Natural killer cell (primary cell): ENCODE data around the gene CYP4V2. TPM values are rescaled to one million over a fixed set of nuclear protein-coding genes. Genes with fewer than 3 reads are reported as not detected.

Source experiments
- ATAC-seq, 3 donors: fragments of 150-1000 bp in 2 of 3; fragments of 200-7000 bp in 1 of 3; cut with Tn5 transposase; 1 replicate in 1 of 3; 2 replicates in 2 of 3; pipeline ENCODE4 v1.10.0; 2021; ENCODE audit warnings: mild to moderate bottlenecking in 2 of 3, moderate library complexity in 2 of 3
- DNase-seq, 2 donors: peaks; one replicate each; pipeline versions ENCODE4 v3.0.0 to v3.0.0-alpha.2; 2013 to 2021; ENCODE audit warnings: mixed read lengths in 1 of 2
- H3K27ac ChIP-seq: one replicate; pipeline ENCODE4 v1.5.1; 2013; ENCODE audit warnings: mild to moderate bottlenecking, low read length
- H3K27me3 ChIP-seq: one replicate; pipeline ENCODE4 v1.6.1; 2013; ENCODE audit warnings: low read length; ENCODE audit not compliant: control insufficient read depth, insufficient read depth
- H3K36me3 ChIP-seq: one replicate; pipeline ENCODE4 v1.6.1; 2013; ENCODE audit warnings: low read length; ENCODE audit not compliant: control insufficient read depth, insufficient read depth
- H3K4me1 ChIP-seq: one replicate; pipeline ENCODE4 v1.6.1; 2013; ENCODE audit warnings: low read length; ENCODE audit not compliant: control insufficient read depth, insufficient read depth
- H3K4me3 ChIP-seq: one replicate; pipeline ENCODE4 v1.5.1; 2013; ENCODE audit warnings: low read length
- H3K9me3 ChIP-seq: one replicate; pipeline ENCODE4 v1.6.1; 2013; ENCODE audit warnings: low read length; ENCODE audit not compliant: control insufficient read depth, insufficient read depth
- H3K27ac Mint-ChIP-seq, 2 donors: one replicate each; pipeline ENCODE4 v1.8.0; 2022; ENCODE audit warnings: mild to moderate bottlenecking in 2 of 2, mixed read lengths in 2 of 2, moderate library complexity in 1 of 2
- H3K27me3 Mint-ChIP-seq, 2 donors: one replicate each; pipeline ENCODE4 v1.8.0; 2022; ENCODE audit warnings: low read depth in 2 of 2, mixed read lengths in 2 of 2
- H3K36me3 Mint-ChIP-seq: one replicate; pipeline ENCODE4 v1.8.0; 2022; ENCODE audit warnings: mixed read lengths
- H3K4me1 Mint-ChIP-seq, 2 donors: one replicate each; pipeline ENCODE4 v1.8.0; 2022; ENCODE audit warnings: mixed read lengths in 2 of 2
- H3K4me3 Mint-ChIP-seq: one replicate; pipeline ENCODE4 v1.8.0; 2022; ENCODE audit warnings: mild to moderate bottlenecking, moderate library complexity, mixed read lengths
- H3K9me3 Mint-ChIP-seq, 2 donors: one replicate each; pipeline ENCODE4 v1.8.0; 2022; ENCODE audit warnings: mixed read lengths in 2 of 2
- CTCF ChIP-seq: fragments of 200-600 bp; IDR thresholded peaks from one replicate; pipeline ENCODE4 v1.8.0; 2022; ENCODE audit warnings: antibody characterized with exemption
- WGBS: methylation state at CpG from one replicate; pipeline ENCODE4 v1.1.7; 2013; ENCODE audit warnings: missing lambda C conversion rate; ENCODE audit not compliant: insufficient coverage; 5-methylcytosine and 5-hydroxymethylcytosine counted together
- intact Hi-C: fragments of 100-400 bp; cut with micrococcal nuclease; formaldehyde crosslinking; loops from one replicate; pipeline ENCODE4 v1.14.2; 2022
- total RNA-seq, 4 donors: library from RNA; stranded (reverse); fragments of 120-200 nt in 1 of 4; gene quantifications; one replicate each; pipeline versions ENCODE4 v1.2.3 to v1.2.4, GENCODE V29; 2013 to 2022

The CYP4V2 gene
- total RNA-seq, 3 donors from 2014 or later (not counting 1 experiment from before 2014, with no cell fraction given) = 27.9 to 32.5 (median 31.7) TPM

- no peaks in the 10 kb centered on the region for H3K27me3 ChIP-seq
- TF ChIP-seq CTCF = no peak
- under 1% methylated on average over 34 of the region's 34 CpGs for WGBS
- Mint-ChIP-seq H3K27ac (peak overlapping the region; percentile 90 to 93), H3K27me3 (peaks cover 2 to 3% of the 10 kb centered on the region in 2 donors), H3K36me3 (no peaks in the 10 kb centered on the region), H3K4me3 (peak overlapping the region; percentile 86), H3K9me3 (no peaks in the 10 kb centered on the region), H3K4me1 (peaks cover 33 to 34% of the 10 kb centered on the region in 2 donors)
- DNase-seq (peak; percentile 45 to 74), ATAC-seq (peak; percentile 27 to 42 (median 34))
- no peaks in the 10 kb centered on the region for H3K9me3 ChIP-seq
- peak overlapping the region; percentile 97 for H3K4me3 ChIP-seq
- peak overlapping the region; percentile 95 for H3K27ac ChIP-seq
- peaks cover 17% of the 10 kb centered on the region for H3K4me1 ChIP-seq
- intact Hi-C loops = loop anchor here (5.0 kb wide), 1 partner anchor 123 kb away; the partner anchor contains the start of gene TLR3
- no peaks in the 10 kb centered on the region for H3K36me3 ChIP-seq
Observed at GRCh38 chr4:186190581-186191199, 677 bp upstream of the CYP4V2 start.

- H3K4me1 Mint-ChIP-seq = peaks cover 44 to 45% of the 10 kb centered on the region in 2 donors
- Histone ChIP-seq H3K4me3 (peak overlapping the region; percentile 97), H3K27me3 (no peaks in the 10 kb centered on the region), H3K36me3 (no peaks in the 10 kb centered on the region), H3K9me3 (no peaks in the 10 kb centered on the region), H3K4me1 (peaks cover 17% of the 10 kb centered on the region), H3K27ac (peak overlapping the region; percentile 91)
- peak overlapping the region; percentile 97 for H3K4me3 Mint-ChIP-seq
- DNase-seq (peak in 1 of 2 donors; percentile 54), ATAC-seq (peak in 2 of 3 donors; percentile 3 to 12)
- H3K36me3 Mint-ChIP-seq = peaks cover 14% of the 10 kb centered on the region
- intact Hi-C loops = loop anchor here (5.0 kb wide), 1 partner anchor 125 kb away; the partner anchor contains the start of gene TLR3
- peak overlapping the region; percentile 92 to 93 for H3K27ac Mint-ChIP-seq
- TF ChIP-seq CTCF = no peak
- no peaks in the 10 kb centered on the region for H3K27me3 Mint-ChIP-seq
- WGBS = 3% methylated on average over 21 of the region's 22 CpGs
- H3K9me3 Mint-ChIP-seq = no peaks in the 10 kb centered on the region
Observed at GRCh38 chr4:186192066-186192612, 772 bp downstream of the CYP4V2 start.

- peaks cover 17% of the 10 kb centered on the region for H3K4me1 ChIP-seq
- Mint-ChIP-seq H3K36me3 (peaks cover 16% of the 10 kb centered on the region), H3K4me1 (peaks cover 51 to 52% of the 10 kb centered on the region in 2 donors), H3K9me3 (no peaks in the 10 kb centered on the region), H3K27ac (peak overlapping the region; percentile 48 to 93), H3K4me3 (peak overlapping the region; percentile 97), H3K27me3 (no peaks in the 10 kb centered on the region)
- 100% methylated on average over 3 of the region's 5 CpGs for WGBS
- H3K36me3 ChIP-seq = peaks cover 3% of the 10 kb centered on the region
- intact Hi-C loops = loop anchor here (5.0 kb wide), 1 partner anchor 127 kb away; the partner anchor contains the start of gene TLR3
- no peak overlapping the region for H3K27ac ChIP-seq
- TF ChIP-seq CTCF = no peak
- DNase-seq (no peak), ATAC-seq (no peak)
- no peak overlapping the region for H3K4me3 ChIP-seq
- no peaks in the 10 kb centered on the region for H3K9me3 ChIP-seq
- H3K27me3 ChIP-seq = no peaks in the 10 kb centered on the region
Observed at GRCh38 chr4:186193851-186194250, 2.5 kb downstream of the CYP4V2 start.
